Astrocyte (in vitro differentiated cells and primary cell): ENCODE measurements around the gene HES5. TPM values are rescaled to one million over a fixed set of nuclear protein-coding genes. Genes with fewer than 3 reads are reported as not detected.

ENCODE experiments used
- DNase-seq: peaks from one replicate; pipeline ENCODE4 v3.0.0-alpha.2; 2010; ENCODE audit warnings: low read depth
- FAIRE-seq: peaks from 2 replicates; lab custom pipeline; 2011; peaks lifted over from hg19 to GRCh38; lab: Jason Lieb, UNC
- H2AFZ ChIP-seq: 2 replicates; pipeline ENCODE4 v1.6.0; 2012; ENCODE audit warnings: low read depth, low read length, inconsistent platforms
- H3K27ac ChIP-seq: 2 replicates; pipeline ENCODE4 v1.5.1; 2011; ENCODE audit warnings: low read depth, low read length, inconsistent platforms
- H3K27me3 ChIP-seq: 2 replicates; pipeline ENCODE4 v1.6.0; 2011; ENCODE audit warnings: low read length, inconsistent platforms; ENCODE audit not compliant: insufficient read depth
- H3K36me3 ChIP-seq: 2 replicates; pipeline ENCODE4 v1.5.1; 2011; ENCODE audit warnings: low read length, inconsistent platforms; ENCODE audit not compliant: insufficient read depth
- H3K4me1 ChIP-seq: 2 replicates; pipeline ENCODE4 v1.5.1; 2011; ENCODE audit warnings: low read length, inconsistent platforms; ENCODE audit not compliant: insufficient read depth
- H3K4me2 ChIP-seq: 2 replicates; pipeline ENCODE4 v1.6.0; 2012; ENCODE audit warnings: low read length, inconsistent platforms
- H3K4me3 ChIP-seq: 2 replicates; pipeline ENCODE4 v1.5.1; 2011; ENCODE audit warnings: low read depth, mild to moderate bottlenecking, low read length, inconsistent platforms; ENCODE audit not compliant: insufficient read depth
- H3K79me2 ChIP-seq: 2 replicates; pipeline ENCODE4 v1.6.0; 2012; ENCODE audit warnings: mild to moderate bottlenecking, low read length, inconsistent platforms; ENCODE audit not compliant: insufficient read depth
- H3K9ac ChIP-seq: 2 replicates; pipeline ENCODE4 v1.6.0; 2012; ENCODE audit warnings: mild to moderate bottlenecking, low read length, inconsistent platforms
- H3K9me3 ChIP-seq: 2 replicates; pipeline ENCODE4 v1.5.1; 2012; ENCODE audit warnings: low read depth, mild to moderate bottlenecking, low read length, inconsistent platforms; ENCODE audit not compliant: insufficient read depth
- H4K20me1 ChIP-seq: 2 replicates; pipeline ENCODE4 v1.6.0; 2012; ENCODE audit warnings: low read length, inconsistent platforms; ENCODE audit not compliant: insufficient read depth
- H3K27ac Mint-ChIP-seq: one replicate; pipeline ENCODE4 v1.8.0; 2021; ENCODE audit warnings: mild to moderate bottlenecking, mixed read lengths; ENCODE audit not compliant: unreplicated experiment
- H3K27me3 Mint-ChIP-seq: one replicate; pipeline ENCODE4 v1.8.0; 2021; ENCODE audit warnings: low read depth, mixed read lengths; ENCODE audit not compliant: unreplicated experiment
- H3K36me3 Mint-ChIP-seq: one replicate; pipeline ENCODE4 v1.8.0; 2021; ENCODE audit warnings: low read depth, mixed read lengths; ENCODE audit not compliant: unreplicated experiment
- H3K4me1 Mint-ChIP-seq: one replicate; pipeline ENCODE4 v1.8.0; 2021; ENCODE audit warnings: low read depth, mixed read lengths; ENCODE audit not compliant: unreplicated experiment
- H3K4me3 Mint-ChIP-seq: one replicate; pipeline ENCODE4 v1.8.0; 2021; ENCODE audit warnings: mild to moderate bottlenecking, moderate library complexity, mixed read lengths; ENCODE audit not compliant: unreplicated experiment
- H3K9me3 Mint-ChIP-seq: one replicate; pipeline ENCODE4 v1.8.0; 2021; ENCODE audit warnings: mild to moderate bottlenecking, mixed read lengths; ENCODE audit not compliant: unreplicated experiment
- EZH2 ChIP-seq: IDR thresholded peaks from 2 replicates; pipeline ENCODE4 v1.6.1; 2012; ENCODE audit warnings: mild to moderate bottlenecking, low read length, inconsistent platforms; ENCODE audit not compliant: insufficient read depth
- total RNA-seq: library from RNA; stranded (reverse); gene quantifications from 2 replicates; pipeline ENCODE4 v1.2.1, GENCODE V29; 2021
- TF ChIP-seq, protein P1 (sequence below): IDR thresholded peaks from 2 replicates; pipeline ENCODE4 v1.5.1; 2011; ENCODE audit warnings: low read depth, mild to moderate bottlenecking, inconsistent platforms, low read length, moderate library complexity; ENCODE audit not compliant: insufficient read depth

The HES5 gene
- total RNA-seq, 1 donor from 2014 or later, result not detected

DNA sequence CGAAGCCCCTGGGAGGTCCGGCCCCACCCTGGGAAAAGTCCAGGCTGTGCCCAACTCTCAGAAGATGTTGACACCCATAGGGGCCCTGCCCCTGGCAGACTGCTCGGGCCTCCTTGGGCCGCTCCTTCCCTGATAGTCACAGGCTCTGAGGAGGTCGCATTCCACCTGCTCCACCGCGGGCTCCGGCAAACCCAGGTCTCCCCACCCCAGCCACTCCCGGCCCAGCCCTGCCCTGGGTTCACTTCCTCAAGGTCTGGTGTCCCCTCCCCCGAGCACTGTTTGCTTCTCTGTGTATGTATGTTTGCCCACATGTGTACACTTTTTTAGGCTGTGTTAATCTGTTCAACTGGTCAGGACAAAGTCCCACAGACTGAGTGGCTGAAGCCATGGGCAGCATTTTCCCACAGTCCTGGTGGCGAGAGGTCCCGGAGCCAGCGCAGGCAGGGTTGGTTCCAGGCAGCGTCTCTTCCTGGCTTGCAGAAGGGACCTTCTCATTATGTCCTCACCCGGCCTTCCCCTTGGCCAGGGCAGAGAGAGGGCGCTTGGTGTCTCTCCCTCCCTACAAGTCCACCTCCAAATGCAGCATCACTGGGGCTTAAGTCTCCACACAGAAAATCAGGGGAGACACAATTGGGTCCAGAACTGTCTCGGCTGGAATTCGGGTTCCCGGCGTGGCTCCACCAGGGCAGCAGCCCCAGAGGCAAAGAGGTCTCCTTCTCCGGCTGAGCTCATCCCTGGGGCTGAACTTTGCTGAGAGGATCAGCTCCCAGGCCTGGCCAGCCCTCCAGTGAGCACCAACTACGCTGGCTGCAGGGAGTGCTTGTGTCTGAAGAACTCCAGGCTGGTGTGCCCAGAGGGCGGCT, 46.0 kb upstream of the HES5 start:
- FAIRE-seq, result no peak

DNA sequence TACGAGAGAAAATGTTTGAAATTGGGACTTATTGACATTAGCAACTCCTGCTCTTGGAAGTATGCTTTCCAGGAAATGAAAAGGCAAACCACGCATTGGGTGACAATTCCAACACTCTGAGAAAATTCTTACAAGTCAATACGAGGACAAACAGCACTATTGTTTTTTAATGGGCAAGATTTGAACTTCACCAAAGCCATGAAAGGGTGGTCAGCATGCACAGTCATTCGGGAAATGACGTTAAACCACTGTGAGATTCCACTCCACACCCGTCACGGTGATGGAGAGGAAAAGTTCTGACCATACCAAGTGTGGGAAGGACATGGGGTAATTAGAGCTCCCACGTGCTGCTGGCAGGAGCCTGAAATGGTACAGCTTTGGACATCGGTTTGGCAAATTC, 44.3 kb upstream of the HES5 start:
- Histone ChIP-seq H3K9me3 (no peaks in the 10 kb centered on the region), H3K9ac (no peak overlapping the region), H3K4me1 (peaks cover 3% of the 10 kb centered on the region), H2AFZ (no peak overlapping the region), H3K36me3 (no peaks in the 10 kb centered on the region), H3K27me3 (no peaks in the 10 kb centered on the region), H3K4me3 (no peak overlapping the region), H4K20me1 (no peaks in the 10 kb centered on the region), H3K27ac (no peak overlapping the region), H3K79me2 (no peaks in the 10 kb centered on the region), H3K4me2 (no peak overlapping the region)
- H3K4me1 Mint-ChIP-seq, result peaks cover 3% of the 10 kb centered on the region
- H3K27ac Mint-ChIP-seq, result no peak overlapping the region
- peaks cover 26% of the 10 kb centered on the region for H3K27me3 Mint-ChIP-seq
- no peak overlapping the region for H3K4me3 Mint-ChIP-seq
- no peak for DNase-seq
- no peak for TF ChIP-seq EZH2
- TF ChIP-seq, protein P1, sequence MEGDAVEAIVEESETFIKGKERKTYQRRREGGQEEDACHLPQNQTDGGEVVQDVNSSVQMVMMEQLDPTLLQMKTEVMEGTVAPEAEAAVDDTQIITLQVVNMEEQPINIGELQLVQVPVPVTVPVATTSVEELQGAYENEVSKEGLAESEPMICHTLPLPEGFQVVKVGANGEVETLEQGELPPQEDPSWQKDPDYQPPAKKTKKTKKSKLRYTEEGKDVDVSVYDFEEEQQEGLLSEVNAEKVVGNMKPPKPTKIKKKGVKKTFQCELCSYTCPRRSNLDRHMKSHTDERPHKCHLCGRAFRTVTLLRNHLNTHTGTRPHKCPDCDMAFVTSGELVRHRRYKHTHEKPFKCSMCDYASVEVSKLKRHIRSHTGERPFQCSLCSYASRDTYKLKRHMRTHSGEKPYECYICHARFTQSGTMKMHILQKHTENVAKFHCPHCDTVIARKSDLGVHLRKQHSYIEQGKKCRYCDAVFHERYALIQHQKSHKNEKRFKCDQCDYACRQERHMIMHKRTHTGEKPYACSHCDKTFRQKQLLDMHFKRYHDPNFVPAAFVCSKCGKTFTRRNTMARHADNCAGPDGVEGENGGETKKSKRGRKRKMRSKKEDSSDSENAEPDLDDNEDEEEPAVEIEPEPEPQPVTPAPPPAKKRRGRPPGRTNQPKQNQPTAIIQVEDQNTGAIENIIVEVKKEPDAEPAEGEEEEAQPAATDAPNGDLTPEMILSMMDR, result no peak
- peaks cover 4% of the 10 kb centered on the region for H3K9me3 Mint-ChIP-seq
- no peak for FAIRE-seq
- no peaks in the 10 kb centered on the region for H3K36me3 Mint-ChIP-seq

More for the DNA sequence above, 46.0 kb upstream of the HES5 start:
- peaks cover 15% of the 10 kb centered on the region for H3K27me3 Mint-ChIP-seq
- Histone ChIP-seq H3K4me3 (no peak overlapping the region), H3K36me3 (no peaks in the 10 kb centered on the region), H3K27ac (no peak overlapping the region), H3K9ac (no peak overlapping the region), H3K4me2 (no peak overlapping the region), H3K79me2 (no peaks in the 10 kb centered on the region), H3K4me1 (peaks cover 3% of the 10 kb centered on the region), H4K20me1 (no peaks in the 10 kb centered on the region), H2AFZ (no peak overlapping the region), H3K9me3 (no peaks in the 10 kb centered on the region), H3K27me3 (no peaks in the 10 kb centered on the region)
- H3K9me3 Mint-ChIP-seq, result peaks cover 4% of the 10 kb centered on the region
- no peak overlapping the region for H3K27ac Mint-ChIP-seq
- peaks cover 3% of the 10 kb centered on the region for H3K4me1 Mint-ChIP-seq
- no peaks in the 10 kb centered on the region for H3K36me3 Mint-ChIP-seq
- TF ChIP-seq, protein P1, result no peak
- no peak for TF ChIP-seq EZH2
- DNase-seq, result no peak
- H3K4me3 Mint-ChIP-seq, result no peak overlapping the region
